CD4-positive, alpha-beta T cell treated with Interleukin-17A for 1 hour (primary cell): ENCODE measurements around the gene PDZD2.
"Not testable (repeated sequence)": the region's sequence is repeated elsewhere in the genome, so short reads cannot be mapped to it uniquely, and the experiment has no call there.

Experiments used
- DNase-seq: peaks from one replicate; pipeline ENCODE4 v3.0.0-alpha.2; 2020

The PDZD2 gene

DNA sequence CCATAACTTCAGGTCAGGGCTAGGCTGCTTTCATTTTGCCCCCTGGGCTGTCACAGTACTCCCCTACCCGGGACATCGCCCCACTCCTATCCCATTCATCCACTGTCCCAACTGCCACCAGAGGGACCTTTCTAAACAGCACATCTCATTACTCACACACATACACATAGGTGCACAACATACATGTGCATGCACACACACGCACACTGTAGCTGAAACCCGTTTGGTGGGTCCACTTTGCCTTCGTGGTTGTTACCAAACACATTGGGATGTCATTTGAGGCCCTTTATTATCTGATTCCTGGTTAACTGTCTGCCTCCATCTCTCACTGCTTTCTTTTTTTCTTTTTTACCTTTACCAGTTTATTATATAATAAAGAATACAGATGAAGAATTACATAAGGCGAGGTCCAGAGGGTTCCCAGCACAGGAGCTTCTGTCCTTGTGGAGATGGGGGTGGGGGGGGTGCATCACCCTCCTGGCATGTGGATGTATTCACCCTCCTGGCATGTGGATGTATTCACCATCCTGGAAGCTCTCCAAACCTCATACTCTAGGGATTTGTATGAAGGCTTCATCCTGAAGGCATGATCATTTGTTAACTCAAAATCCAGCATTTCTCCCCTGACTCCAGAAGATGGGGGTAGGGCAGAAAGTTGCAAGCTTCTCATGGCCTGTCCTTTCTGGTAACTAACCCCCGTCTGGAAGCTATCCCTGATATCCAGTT is 349.2 kb downstream of the PDZD2 start:
- no peak for DNase-seq

DNA sequence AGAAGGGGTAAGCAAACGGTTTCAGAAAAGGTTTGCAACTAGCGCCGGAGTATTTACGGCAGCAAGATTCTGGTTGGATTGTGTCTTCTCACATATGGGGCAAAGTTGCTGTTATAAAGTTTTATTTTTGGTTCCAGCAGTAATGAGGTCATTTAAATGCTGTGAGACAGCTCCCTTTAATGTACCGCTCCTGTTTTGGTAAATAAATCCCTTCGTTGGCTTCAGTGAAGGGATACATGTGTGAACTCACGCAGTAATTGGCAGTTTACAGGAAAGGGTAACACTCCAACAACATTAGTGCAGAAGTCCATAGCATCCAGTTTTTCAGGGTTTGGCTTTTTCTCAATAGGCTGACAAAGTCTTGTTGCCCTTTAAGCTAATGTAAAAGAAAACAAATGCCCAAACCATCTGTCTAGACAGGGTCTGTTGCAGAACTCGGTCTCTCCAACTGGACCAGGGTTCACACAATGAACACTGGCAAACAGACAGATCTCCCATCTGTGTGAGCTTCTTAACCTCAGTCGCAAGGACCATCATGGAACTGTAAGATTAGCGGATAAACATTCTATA is 351.2 kb downstream of the PDZD2 start:
- DNase-seq = no peak

DNA sequence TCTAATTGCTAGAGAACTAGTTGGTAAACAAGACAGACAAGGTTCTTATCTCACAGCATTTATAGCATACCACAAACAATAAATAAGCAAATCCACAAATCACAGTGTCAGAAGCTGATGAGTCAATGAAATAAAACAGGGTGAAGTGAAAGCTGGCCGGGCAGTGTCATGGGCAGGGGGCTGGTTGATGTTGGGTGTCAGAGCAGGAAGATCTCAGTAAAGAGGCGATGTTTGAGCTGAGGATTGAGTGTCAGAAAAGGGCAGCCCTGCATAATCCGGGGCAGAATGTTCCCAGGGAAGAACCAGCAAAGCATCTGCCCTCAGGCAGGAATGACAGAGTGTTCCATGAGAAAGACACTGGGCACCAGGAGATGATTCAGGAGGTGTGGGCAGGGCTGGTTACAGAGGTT is 351.8 kb downstream of the PDZD2 start:
- no peak for DNase-seq

DNA sequence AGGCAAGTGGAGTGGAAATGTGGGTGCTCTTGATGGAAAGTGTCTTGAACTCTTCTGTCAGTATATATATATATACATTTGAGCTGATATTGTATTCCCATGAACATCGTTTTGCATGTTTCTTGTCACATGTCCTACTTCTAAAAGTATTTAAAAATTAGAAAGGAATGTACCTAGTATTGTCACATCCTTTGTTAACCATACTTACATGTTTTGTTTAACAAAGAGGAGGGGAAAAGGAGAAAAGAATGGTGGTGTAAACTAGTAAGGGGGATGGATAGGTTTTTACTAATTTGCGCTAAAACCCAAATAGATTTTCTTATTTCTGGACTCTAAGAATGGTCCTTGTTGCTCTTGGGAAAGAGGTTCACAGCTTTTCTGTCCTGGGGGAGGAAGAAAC is 353.4 kb downstream of the PDZD2 start:
- no peak for DNase-seq

DNA sequence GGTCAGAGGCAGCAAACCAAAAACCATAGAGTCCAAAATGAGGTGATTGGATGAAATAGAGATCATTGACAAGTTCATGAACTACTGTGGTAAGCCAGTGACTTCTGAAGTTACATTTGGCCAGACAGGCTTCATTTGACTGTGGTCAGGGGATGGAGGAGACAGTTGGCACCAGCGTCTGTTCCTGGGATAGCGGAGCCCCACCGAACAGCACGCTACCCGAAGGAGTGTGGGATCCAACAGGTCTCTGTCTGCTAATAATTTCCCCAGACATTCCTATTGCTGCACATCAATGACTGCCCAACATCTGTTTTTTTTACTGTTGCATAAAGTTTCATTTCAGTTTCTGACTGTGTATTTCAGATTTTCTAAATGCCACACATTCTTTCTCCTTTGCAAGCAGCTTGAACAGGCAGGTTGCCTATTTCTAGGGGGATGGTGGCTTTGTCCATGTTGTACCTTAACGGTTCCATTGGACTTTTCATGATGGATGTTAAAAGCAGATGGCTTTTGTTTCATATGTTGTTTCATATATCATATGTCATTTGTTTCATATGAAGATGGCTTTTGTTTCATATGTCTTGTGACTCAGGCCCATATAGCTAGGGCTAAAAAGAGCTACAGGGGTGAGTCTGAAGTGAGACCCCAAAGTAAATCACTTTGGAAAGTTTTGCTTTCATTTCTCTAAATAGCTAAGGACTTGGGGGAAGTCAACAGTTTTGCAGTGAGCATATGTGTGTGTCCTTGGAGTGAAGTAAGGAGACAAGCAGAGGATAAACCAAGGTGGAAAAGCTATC is 354.4 kb downstream of the PDZD2 start:
- DNase-seq = no peak

DNA sequence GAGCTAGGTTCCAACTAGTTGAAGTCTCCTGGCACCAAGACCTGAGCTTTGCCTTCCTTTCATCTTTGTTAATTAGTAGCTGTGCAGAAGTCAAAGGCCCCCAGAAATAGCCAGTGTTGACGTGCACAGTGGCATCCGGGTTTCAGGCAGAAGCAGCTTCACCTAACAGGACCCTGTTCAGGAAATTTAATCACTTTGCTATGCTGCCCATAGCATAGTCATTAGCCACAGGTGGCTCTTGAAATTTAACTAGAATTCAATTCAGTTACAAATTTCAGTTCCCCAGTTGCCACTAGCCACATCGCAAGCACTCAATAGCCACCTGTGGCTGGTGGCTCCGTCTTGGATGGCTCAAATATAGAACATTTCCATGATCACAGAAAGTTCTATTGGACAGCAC is 356.1 kb downstream of the PDZD2 start:
- DNase-seq = no peak

DNA sequence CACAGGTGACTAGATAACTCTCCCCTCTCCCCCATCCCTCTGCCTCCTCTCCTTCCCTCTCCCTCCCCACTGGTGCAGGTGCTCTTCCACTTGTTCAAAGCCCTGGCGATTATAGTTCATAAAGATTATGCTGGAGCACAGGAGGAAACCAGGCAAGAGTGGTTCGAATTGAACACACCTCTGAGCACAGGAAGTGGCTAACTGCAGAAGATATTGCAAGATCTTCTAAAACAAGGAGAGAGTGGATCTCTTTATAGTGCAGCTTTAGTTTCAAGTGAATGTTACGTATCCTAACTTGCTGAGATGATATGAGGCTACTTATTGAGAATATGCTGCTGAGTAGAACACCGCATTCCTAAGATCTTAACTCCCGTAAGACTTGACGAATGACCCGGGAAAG is 356.8 kb downstream of the PDZD2 start:
- no peak for DNase-seq

DNA sequence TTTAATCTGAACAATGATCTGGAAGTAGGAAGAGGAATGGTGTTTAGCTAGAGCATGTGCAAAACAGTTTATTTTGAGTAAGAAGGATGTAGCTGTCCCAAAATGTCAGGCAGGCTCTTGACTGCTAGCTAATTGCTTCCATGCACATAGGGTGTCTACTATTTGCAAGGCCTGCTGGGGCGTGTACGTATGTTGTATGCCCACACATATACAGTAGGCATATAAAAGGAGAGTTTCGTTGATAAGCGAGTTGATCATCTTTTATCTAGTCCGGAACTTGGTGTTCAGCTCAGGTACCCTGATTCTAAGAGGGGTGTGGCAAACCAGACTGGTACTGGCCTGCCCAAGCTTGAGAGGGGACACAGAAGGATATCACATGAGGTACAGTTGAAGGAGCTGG is 358.0 kb downstream of the PDZD2 start:
- no peak for DNase-seq

DNA sequence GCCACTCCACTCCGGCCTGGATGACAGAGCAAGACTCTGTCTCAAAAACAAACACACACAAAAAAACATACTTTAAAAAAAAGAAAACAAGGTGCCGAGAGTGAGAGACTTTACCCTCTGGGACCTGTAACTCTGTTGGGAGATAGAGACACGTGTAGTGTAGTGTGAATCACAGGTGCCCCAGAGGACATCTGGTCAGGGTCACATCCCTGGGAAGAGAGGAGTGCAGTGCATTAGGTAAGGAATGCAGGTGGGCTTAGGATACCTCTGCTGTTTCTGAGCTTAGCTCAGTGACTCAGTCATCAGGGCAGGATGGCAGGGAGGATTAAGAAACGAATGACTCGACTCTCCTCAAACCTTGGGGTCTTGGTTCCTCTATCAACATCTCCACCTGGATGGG is 360.5 kb downstream of the PDZD2 start:
- DNase-seq = no peak

DNA sequence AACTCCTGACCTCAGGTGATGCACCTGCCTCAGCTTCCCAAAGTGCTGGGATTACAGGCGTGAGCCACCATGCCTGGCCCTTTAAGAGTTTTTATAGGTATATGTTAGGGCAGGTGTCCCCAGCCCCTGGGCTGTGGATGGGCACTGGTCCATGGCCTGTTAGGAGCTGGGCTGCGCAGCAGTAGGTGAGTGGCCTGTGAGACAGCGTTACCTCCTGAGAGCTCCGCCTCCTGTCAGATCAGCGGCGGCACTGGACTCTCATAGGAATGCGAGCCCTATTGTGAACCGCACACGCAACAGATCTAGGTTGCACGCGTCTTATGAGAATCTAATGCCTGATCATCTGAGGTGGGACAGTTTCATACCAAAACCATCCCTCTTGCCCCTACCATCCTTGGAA is 361.8 kb downstream of the PDZD2 start:
- DNase-seq = no peak

DNA sequence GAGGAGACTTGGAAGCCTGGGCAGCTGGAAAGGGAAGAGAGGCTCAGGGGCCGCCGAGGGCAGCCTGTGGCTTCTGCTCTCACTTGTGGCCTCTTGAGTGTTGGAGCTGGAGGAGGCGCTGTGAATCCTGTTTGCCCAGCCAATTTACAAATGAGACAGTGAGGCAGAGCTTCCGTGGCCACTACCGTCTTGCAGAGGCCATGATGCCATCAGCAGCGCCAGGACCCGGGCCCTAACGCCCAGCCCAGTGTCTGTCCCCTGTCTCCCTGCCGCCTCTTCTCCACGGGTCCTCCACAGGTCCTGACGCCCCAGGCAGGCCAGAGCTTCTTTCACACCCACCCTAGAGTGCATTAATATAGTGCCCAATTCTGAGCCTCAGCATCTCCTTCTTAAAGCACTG is 362.4 kb downstream of the PDZD2 start:
- DNase-seq = no peak

DNA sequence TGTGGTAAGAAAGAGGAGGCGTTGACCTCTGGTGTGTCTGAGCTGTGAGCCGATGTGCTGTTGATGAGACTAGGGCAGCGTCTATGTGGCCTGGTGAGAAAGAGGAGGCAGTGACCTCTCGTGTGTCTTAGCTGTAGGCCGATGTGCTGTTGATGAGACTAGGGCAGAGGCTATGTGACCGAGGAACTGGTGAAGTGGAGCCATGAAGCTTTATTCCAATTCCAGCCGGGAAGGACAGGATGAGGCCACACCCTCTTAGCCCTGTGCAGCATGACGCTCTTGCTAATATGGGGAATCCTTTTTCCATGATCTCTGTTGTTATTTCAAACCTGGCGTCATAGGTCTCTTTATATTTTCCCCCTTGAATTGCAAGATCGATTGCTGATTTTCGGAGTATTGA is 362.8 kb downstream of the PDZD2 start:
- DNase-seq = no peak

DNA sequence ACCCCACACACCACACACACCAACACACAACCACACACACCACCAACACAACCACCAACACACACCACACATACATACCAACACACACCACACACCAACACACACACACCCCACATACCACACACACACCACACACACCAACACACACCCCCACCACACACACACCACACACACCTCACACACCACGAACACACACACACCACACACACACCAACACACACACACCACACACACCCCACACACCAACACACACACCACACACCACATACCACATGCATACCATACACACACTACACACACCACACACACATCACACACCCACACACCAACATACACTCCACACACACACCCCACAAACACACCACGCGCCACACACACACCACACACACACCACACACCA is 363.8 kb downstream of the PDZD2 start:
- no peak for DNase-seq

DNA sequence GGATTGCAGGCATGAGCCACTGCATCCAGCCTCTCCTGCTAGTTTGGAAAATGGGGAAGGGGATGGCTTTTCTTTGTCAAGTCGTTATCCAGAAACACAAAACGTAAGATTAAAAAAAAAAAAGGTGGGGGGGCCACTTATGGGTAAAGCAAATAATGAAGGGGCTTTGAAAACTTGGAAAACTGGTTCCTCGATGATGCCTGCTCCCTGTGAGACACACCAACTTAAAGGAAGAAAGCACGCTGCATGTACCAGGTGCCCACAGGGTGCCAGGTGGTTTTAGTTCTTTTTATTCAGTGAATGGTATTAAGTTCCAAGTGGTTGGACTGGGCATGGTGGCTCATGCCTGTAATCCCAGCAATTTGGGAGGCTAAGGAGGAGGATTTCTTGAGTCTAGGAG is 365.1 kb downstream of the PDZD2 start:
- no peak for DNase-seq

DNA sequence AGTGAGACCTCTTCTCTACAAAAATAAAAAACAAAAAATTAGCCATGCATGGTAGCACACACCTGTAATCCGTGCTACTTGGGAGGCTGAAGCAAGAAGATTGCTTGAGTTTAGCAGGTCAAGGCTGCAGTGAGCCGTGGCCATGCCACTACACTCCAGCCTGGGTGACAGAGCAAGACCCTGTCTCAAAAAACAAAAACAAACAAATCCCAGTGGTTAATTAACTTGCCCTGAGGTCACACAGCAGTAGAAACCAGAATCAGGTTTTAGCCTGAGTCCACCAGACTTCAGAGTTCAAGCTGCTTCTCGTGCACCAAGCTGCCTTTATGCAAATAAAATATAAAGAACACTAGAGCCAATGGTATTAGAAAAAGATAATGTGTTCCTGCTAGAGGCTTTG is 365.5 kb downstream of the PDZD2 start:
- no peak for DNase-seq

DNA sequence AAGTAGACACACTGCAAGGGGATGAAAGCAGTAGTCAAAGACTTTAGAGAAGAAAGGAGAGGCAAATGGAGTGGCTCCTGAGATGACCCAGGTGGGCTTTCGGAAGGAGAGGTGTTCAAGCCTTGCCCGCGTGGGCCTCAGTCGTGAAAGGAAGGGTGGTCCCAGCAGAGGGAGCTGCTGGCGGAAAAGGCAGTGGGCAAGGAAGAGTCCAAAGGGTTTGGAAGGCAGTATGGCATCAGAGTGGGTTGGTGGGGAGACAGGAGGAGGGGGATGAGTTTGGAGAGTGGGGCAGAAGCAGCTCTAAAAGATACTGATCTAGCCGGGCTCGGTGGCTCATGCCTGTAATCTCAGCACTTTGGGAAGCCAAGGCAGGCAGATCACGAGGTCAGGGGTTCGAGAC is 369.8 kb downstream of the PDZD2 start:
- DNase-seq = no peak

DNA sequence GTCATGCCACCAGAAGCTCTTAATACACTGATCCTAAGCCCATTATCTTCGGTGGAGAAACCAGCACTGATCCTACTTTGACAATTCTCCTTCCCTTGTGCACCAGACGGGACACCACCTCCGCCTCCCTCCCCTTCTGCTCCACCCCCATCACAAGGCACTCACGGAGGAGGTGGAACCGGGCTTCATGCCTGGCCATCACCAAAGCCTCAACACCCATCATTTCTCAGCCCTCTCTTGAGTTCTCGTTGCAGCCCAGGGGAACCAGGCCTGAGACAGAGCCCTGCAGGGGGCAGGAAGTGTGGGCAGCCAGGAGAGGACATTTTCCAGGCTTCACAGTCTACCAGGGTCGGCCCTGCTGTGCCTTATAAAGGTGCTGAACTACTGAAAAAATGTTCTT is 374.7 kb downstream of the PDZD2 start:
- no peak for DNase-seq

DNA sequence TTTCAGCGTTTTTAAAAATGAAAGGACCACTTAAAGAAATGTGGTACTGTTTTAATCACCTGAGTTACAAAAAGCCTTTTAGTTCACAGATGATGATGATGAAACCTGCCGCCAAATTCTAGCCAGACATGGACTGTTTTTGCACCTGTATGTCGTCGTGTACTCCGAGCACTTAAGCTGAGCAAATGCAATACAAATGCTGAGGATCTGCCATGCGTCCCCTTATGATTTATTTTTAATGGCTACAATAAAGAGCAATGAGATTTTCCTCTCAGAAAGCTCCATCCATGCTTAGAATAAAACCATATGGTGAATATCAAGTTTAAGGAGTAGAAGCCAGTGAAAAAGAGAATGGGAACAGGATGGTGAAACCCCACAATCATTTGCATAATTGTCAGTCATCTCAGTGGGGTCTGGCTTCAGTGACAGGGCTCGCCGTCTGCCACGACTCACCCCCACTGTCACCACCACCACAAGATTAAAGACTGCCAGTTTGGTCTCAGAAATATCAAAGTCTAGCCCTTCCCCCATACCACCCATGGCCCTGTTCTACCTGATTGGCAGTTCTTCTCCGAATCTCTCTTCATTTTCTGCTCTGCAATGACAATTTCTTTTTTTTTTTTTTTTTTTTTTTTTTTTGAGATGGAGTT is 375.3 kb downstream of the PDZD2 start:
- no peak for DNase-seq

DNA sequence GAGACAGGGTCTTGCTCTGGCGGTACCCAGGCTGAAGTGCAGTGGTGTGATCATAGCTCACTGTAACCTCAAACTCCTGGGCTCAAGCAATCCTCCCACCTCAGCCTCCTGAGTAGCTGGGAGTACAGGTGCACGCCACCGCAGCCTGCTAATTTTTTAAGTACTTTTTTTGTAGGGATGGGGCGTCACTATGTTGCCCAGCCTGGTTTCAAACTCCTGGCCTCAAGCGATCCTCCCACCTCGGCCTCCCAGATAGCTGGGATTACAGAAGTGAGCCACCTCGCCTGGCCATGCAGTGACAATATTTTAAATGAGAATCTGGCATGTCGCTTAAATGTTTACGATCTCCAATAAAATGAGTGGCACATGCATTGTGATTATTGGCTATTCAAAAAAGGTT is 376.3 kb downstream of the PDZD2 start:
- DNase-seq = not testable (repeated sequence)

DNA sequence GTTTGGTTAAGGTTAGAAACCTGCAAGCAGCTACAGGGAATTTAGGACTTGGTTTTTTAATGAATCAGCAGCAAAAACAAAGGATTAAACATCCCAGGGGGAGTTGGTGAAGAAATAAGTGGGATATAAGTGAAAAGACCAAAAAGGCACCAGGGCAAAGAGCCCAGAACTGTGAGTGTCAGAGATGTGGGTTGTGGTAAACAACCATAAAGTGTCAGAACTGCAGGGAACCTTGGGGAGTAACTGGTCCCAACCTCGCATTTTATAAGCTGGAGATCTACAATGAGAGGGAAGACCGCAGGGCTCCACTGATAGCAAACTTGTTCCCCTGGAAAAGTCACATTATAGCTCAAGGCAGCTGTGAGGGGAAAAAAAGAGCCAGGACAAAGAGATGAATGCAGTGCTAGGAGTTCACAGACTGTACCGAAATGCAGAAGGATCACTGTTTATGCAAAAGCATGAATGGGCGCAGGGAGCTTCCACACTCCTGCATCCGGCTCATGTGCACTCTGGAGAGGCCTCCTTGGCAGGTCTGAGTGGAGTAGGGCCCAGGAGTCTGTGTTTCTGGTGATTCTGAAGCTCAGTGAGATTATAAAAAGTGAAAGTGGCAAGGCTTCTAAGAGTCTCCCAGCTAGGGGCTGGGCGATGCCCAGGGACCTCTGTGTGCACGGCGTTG is 378.9 kb downstream of the PDZD2 start:
- no peak for DNase-seq

DNA sequence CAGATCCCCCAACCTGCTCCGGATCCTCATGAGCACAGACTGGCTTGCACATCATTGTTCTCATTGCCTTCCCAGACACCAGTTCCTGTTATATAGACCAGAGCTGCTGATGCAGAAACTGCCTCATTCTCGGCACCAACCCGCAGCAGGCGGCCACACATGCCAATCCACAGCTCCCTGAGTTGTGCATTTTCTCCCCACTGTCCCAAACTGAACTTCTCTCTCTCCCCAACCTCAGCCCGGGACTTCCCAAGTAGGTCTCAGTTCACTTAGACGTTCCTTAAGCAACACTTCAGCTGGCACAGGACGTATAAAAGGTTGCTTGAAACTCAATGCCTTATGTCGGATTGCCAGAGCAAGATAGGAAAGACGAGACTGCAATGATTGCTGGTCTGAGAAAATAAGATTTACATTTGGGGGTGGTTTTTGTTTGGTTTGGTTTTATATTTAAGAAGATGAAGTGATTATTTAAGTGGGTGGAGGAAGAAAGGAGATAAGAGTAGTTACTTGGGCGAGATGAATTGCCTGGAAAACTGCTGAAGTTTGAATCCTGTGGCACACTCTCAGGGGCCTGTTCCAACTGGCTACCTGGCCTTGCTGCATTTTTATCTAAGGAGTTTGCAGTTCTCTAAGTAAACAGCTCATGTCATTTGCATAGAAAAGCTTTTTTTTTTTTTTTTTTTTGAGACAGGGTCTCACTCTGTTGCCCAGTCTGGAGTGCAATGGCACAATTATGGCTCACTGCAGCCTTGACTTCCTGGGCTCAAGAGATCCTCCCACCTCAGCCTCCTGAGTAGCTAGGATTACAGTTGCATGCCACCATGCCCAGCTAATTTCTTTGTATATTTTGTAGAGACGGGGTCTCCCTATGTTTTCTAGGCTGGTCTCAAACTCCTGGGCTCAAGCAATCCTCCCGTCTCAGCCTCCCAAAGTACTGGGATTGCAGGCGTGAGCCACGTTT is 379.8 kb downstream of the PDZD2 start:
- DNase-seq = no peak

DNA sequence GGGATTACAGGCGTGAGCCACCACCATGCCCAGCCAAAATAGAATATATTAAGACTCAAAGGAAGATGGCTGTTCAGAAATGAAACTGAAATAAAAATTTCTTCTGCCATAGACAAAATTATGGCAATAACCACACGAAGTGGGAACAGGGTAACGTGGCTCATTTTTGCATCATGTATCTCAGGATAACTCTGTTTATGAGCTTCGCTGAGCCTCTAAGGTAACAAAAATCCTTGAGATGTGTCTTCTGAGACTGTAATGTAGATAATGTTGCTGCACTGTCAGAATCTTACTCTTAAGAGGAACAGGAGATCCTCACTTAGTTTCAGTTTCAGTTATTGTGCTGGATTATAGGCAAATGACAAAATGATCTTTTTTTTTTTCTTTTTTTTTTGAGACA is 381.3 kb downstream of the PDZD2 start:
- DNase-seq = peak; percentile 3
